PC-9 (cell line): ENCODE results near the gene ITGAD.

Experiments used
- CTCF ChIP-seq: fragments of 200-600 bp; sonication (generic); conservative IDR thresholded peaks from 2 replicates; pipeline ENCODE4 v1.6.1; 2017; ENCODE audit warnings: mixed run types, antibody characterized with exemption, mild to moderate bottlenecking, moderate library complexity
- EZH2 ChIP-seq: fragments of 200-600 bp; sonication (generic); IDR thresholded peaks from 2 replicates; pipeline ENCODE4 v1.8.0; 2017; ENCODE audit warnings: antibody characterized with exemption, low read depth

- TF ChIP-seq CTCF: no peak
- no peak for TF ChIP-seq EZH2
Observed at GRCh38 chr16:31403590-31404352, 10.6 kb downstream of the ITGAD start.
